CD14-positive monocyte (primary cell): ENCODE results near the gene PRLR. TPM values are rescaled to one million over a fixed set of nuclear protein-coding genes. Genes with fewer than 3 reads are reported as not detected.
"Not testable (repeated sequence)": the region's sequence is repeated elsewhere in the genome, so short reads cannot be mapped to it uniquely, and the experiment has no call there.

Experiments
- DNase-seq, 3 donors: peaks; one replicate each; pipeline ENCODE4 v3.0.0-alpha.2; 2011 to 2022
- H2AFZ ChIP-seq: 2 replicates; pipeline ENCODE4 v1.6.0; 2012; ENCODE audit warnings: mild to moderate bottlenecking, low read depth, low read length, inconsistent platforms; ENCODE audit not compliant: insufficient read depth, poor library complexity, severe bottlenecking
- H3K27ac ChIP-seq, 2 donors: 1 replicate in 1 of 2; 2 replicates in 1 of 2; pipeline ENCODE4 v1.5.1; 2012 to 2013; ENCODE audit warnings: low read length in 2 of 2, control low read depth in 1 of 2, inconsistent platforms in 1 of 2, low read depth in 1 of 2, mild to moderate bottlenecking in 1 of 2
- H3K27me3 ChIP-seq, 2 donors: one replicate each; pipeline versions ENCODE4 v1.6.0 to v1.6.1; 2011 to 2013; ENCODE audit warnings: low read length in 2 of 2; ENCODE audit not compliant: control insufficient read depth in 2 of 2, insufficient read depth in 2 of 2
- H3K36me3 ChIP-seq, 2 donors: replicated peaks in 1 of 2; 1 replicate in 1 of 2; 2 replicates in 1 of 2; pipeline versions ENCODE4 v1.5.1 to v1.6.1; 2012 to 2013; ENCODE audit warnings: low read length in 2 of 2, control low read depth in 1 of 2, inconsistent platforms in 1 of 2, mild to moderate bottlenecking in 1 of 2; ENCODE audit not compliant: insufficient read depth in 2 of 2, control insufficient read depth in 1 of 2
- H3K4me1 ChIP-seq, 2 donors: 1 replicate in 1 of 2; 2 replicates in 1 of 2; pipeline versions ENCODE4 v1.5.1 to v1.6.1; 2012 to 2013; ENCODE audit warnings: low read length in 2 of 2, control low read depth in 1 of 2, inconsistent platforms in 1 of 2, mild to moderate bottlenecking in 1 of 2, moderate library complexity in 1 of 2; ENCODE audit not compliant: insufficient read depth in 2 of 2, control insufficient read depth in 1 of 2
- H3K4me2 ChIP-seq: replicated peaks from 2 replicates; pipeline ENCODE3; 2012; ENCODE audit warnings: low read length, moderate library complexity, mild to moderate bottlenecking; ENCODE audit not compliant: poor library complexity, severe bottlenecking; ENCODE audit errors: extremely low read depth
- H3K4me3 ChIP-seq, 3 experiments: fragments of 200-600 bp in 1 of 3; sonication (generic) in 1 of 3; replicated peaks in 1 of 3; 1 replicate in 2 of 3; 2 replicates in 1 of 3; pipeline ENCODE4 v1.5.1; 2011 to 2013; ENCODE audit warnings: low read length in 3 of 3, mild to moderate bottlenecking in 3 of 3, control low read depth in 2 of 3, low read depth in 2 of 3, inconsistent platforms in 1 of 3, moderate library complexity in 1 of 3
- H3K79me2 ChIP-seq: 2 replicates; pipeline ENCODE4 v1.6.0; 2012; ENCODE audit warnings: mild to moderate bottlenecking, control low read depth, inconsistent platforms, low read length, moderate library complexity; ENCODE audit not compliant: insufficient read depth
- H3K9ac ChIP-seq: 2 replicates; pipeline ENCODE4 v1.6.0; 2017; ENCODE audit warnings: low read length, mild to moderate bottlenecking; ENCODE audit not compliant: insufficient read depth, poor library complexity, severe bottlenecking
- H3K9me3 ChIP-seq, 2 donors: replicated peaks in 1 of 2; 1 replicate in 1 of 2; 2 replicates in 1 of 2; pipeline versions ENCODE4 v1.5.1 to v1.6.1; 2012 to 2013; ENCODE audit warnings: low read length in 2 of 2, control low read depth in 1 of 2; ENCODE audit not compliant: control insufficient read depth in 1 of 2, insufficient read depth in 1 of 2
- H4K20me1 ChIP-seq: 2 replicates; pipeline ENCODE4 v1.6.0; 2012; ENCODE audit warnings: mild to moderate bottlenecking, low read length, control low read depth, moderate library complexity; ENCODE audit not compliant: insufficient read depth
- H3K27ac Mint-ChIP-seq, 7 donors: one replicate each; pipeline ENCODE4 v1.8.0; 2020; ENCODE audit warnings: mild to moderate bottlenecking in 7 of 7, mixed read lengths in 7 of 7, moderate library complexity in 6 of 7, inconsistent platforms in 2 of 7
- H3K27me3 Mint-ChIP-seq, 3 donors: one replicate each; pipeline ENCODE4 v1.8.0; 2021 to 2022; ENCODE audit warnings: low read depth in 3 of 3, mild to moderate bottlenecking in 3 of 3, mixed read lengths in 3 of 3, moderate library complexity in 3 of 3, inconsistent platforms in 1 of 3
- H3K36me3 Mint-ChIP-seq, 2 donors: one replicate each; pipeline ENCODE4 v1.8.0; 2020; ENCODE audit warnings: mixed read lengths in 2 of 2, inconsistent platforms in 1 of 2, mild to moderate bottlenecking in 1 of 2
- H3K4me1 Mint-ChIP-seq: one replicate; pipeline ENCODE4 v1.8.0; 2020; ENCODE audit warnings: mild to moderate bottlenecking, mixed read lengths
- H3K4me3 Mint-ChIP-seq, 2 donors: one replicate each; pipeline ENCODE4 v1.8.0; 2020; ENCODE audit warnings: mild to moderate bottlenecking in 2 of 2, mixed read lengths in 2 of 2, moderate library complexity in 1 of 2
- H3K9me3 Mint-ChIP-seq, 7 donors: one replicate each; pipeline ENCODE4 v1.8.0; 2020 to 2022; ENCODE audit warnings: mixed read lengths in 7 of 7, mild to moderate bottlenecking in 6 of 7, moderate library complexity in 6 of 7, inconsistent platforms in 2 of 7
- CTCF ChIP-seq: fragments of 200-600 bp; IDR thresholded peaks from one replicate; pipeline ENCODE4 v1.8.0; 2022; ENCODE audit warnings: antibody characterized with exemption, mild to moderate bottlenecking
- WGBS: methylation state at CpG from one replicate; pipeline ENCODE4 v1.1.5; 2013; ENCODE audit warnings: missing lambda C conversion rate; ENCODE audit not compliant: insufficient coverage; 5-methylcytosine and 5-hydroxymethylcytosine counted together
- intact Hi-C, 2 donors: fragments of 100-400 bp; cut with micrococcal nuclease; formaldehyde crosslinking; loops; one replicate each; pipeline versions ENCODE4 v1.15.0 to v1.15.1; 2023
- polyA plus RNA-seq, 3 donors: library from polyadenylated mRNA; depleted of rRNA in 1 of 3; unstranded in 2 of 3; stranded (reverse) in 1 of 3; fragments of 300-500 nt in 2 of 3; fragments of >200 nt in 1 of 3; fragmentation: Illumina TruSeq in 2 of 3; gene quantifications; 1 replicate in 2 of 3; 2 replicates in 1 of 3; pipeline ENCODE4 v1.2.3, GENCODE V29; 2012 to 2021

PRLR gene
- polyA plus RNA-seq, 3 donors, result 0.12 to 1.7 (median 0.88) TPM

DNA sequence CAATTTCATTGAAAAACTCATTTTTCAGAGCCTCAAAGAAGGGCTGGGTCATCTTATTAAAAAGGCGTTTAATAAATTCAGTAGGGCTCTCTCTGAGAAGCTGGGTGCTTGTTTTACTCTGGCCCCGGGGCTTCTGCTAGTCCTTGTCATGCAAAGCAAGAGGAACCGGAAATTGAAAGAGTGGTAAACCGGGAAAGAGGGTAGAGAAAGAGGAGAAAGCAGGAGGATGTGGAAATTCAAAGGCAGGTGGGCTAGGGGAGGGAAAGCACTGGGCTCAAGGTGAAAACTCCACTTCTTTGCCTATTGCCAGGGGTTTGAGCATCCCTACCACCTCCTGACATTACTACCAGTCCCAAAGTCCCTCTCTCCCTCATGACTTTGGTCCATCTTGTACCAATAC lies 118.0 kb downstream of the PRLR start:
- Histone ChIP-seq H3K4me3 (no peak overlapping the region), H3K36me3 (peaks cover 12 to 38% of the 10 kb centered on the region in 2 donors), H3K9ac (no peak overlapping the region), H3K27ac (no peak overlapping the region), H3K4me1 (no peaks in the 10 kb centered on the region), H2AFZ (no peak overlapping the region), H3K27me3 (no peaks in the 10 kb centered on the region), H3K79me2 (no peaks in the 10 kb centered on the region), H3K4me2 (no peak overlapping the region), H4K20me1 (no peaks in the 10 kb centered on the region), H3K9me3 (no peaks in the 10 kb centered on the region)
- no peak overlapping the region for H3K27ac Mint-ChIP-seq
- H3K9me3 Mint-ChIP-seq, result peaks cover 4 to 15% (median 7%) of the 10 kb centered on the region in 7 donors
- DNase-seq, result no peak
- 66% methylated on average over 2 of the region's 4 CpGs for WGBS
- H3K4me3 Mint-ChIP-seq, result no peak overlapping the region
- H3K36me3 Mint-ChIP-seq, result peaks cover 58 to 82% of the 10 kb centered on the region in 2 donors
- TF ChIP-seq CTCF, result no peak
- intact Hi-C loops, result no loop called here
- peaks cover 2% of the 10 kb centered on the region for H3K4me1 Mint-ChIP-seq
- H3K27me3 Mint-ChIP-seq, result peaks cover 0 to 2% (median 2%) of the 10 kb centered on the region in 3 donors

DNA sequence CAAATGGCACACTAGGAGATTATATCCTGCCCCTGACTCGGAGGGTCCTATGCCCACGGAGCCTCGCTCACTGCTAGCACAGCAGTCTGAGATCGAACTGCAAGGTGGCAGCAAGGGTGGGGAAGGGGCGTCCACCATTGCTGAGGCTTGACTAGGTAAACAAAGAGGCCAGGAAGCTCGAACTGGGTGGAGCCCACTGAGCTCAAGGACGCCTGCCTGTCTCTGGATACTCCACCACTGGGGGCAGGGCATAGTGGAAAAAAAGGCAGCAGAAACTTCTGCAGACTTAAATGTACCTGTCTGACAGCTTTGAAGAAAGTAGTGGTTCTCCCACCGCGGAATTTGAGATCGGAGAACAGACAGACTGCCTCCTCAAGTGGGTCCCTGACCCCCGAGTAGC lies 125.7 kb downstream of the PRLR start:
- H3K9me3 Mint-ChIP-seq, result peaks cover 4 to 12% (median 7%) of the 10 kb centered on the region in 7 donors
- intact Hi-C loops, H3K4me1 ChIP-seq, H3K27ac ChIP-seq, DNase-seq, H3K27ac Mint-ChIP-seq, H3K4me3 ChIP-seq, H3K27me3 ChIP-seq, H3K4me3 Mint-ChIP-seq, H3K4me2 ChIP-seq, H3K9ac ChIP-seq, H3K36me3 ChIP-seq, H3K9me3 ChIP-seq, H3K27me3 Mint-ChIP-seq, H2AFZ ChIP-seq, H3K4me1 Mint-ChIP-seq, H3K79me2 ChIP-seq, H4K20me1 ChIP-seq: not testable (repeated sequence)
- 84% methylated on average over 10 of the region's 11 CpGs for WGBS
- peaks cover 25 to 42% of the 10 kb centered on the region in 2 donors for H3K36me3 Mint-ChIP-seq
